Stomach (tissue), 8 donors: ENCODE measurements around the gene P2RX4. TPM values are rescaled to one million over a fixed set of nuclear protein-coding genes. Genes with fewer than 3 reads are reported as not detected.

ENCODE experiments used
- polyA plus RNA-seq, 3 donors: library from polyadenylated mRNA; stranded (reverse); fragments of 200-250 nt; gene quantifications; one replicate each; pipeline ENCODE4 v1.2.3, GENCODE V29; 2013
- total RNA-seq, 5 donors: library from RNA; depleted of rRNA; stranded (reverse); fragments of >200 nt; gene quantifications; one replicate each; pipeline versions ENCODE4 v1.1.0 to v1.2.3, GENCODE V29; 2014 to 2016
- donor health status: healthy with polysubstance abuse.
- donor health status: Bipolar disorder and iron deficiency.
- donor health status: healthy.

Gene P2RX4
- total and polyA plus RNA-seq, 8 donors, result 13.8 to 65.2 (median 26.4) TPM

Other genes with a start within 250 kb of the P2RX4 start
- gene HNF1A, start 231.6 kb upstream of the P2RX4 start, total RNA-seq, result 10 to 100 TPM in 2 of 5 donors, 1 to 10 TPM in 2, under 1 TPM in 1; 0.89 to 14.5 (median 7.0) TPM
- gene HNF1A, start 231.6 kb upstream of the P2RX4 start, polyA plus RNA-seq, result 1 to 10 TPM; 4.4 to 8.2 (median 4.8) TPM
- 10 to 100 TPM in 3 of 5 donors, 1 to 10 TPM in 2; 5.5 to 42.4 (median 17.4) TPM for gene C12orf43, start 193.6 kb upstream of the P2RX4 start, total RNA-seq
- 10 to 100 TPM in 1 of 3 donors, 1 to 10 TPM in 2; 8.1 to 18.3 (median 8.5) TPM for gene C12orf43, start 193.6 kb upstream of the P2RX4 start, polyA plus RNA-seq
- 10 to 100 TPM in 3 of 5 donors, not detected in 2; 19.3 to 35.0 (median 24.8) TPM for gene OASL, start 170.9 kb upstream of the P2RX4 start, total RNA-seq
- gene OASL, start 170.9 kb upstream of the P2RX4 start, polyA plus RNA-seq, result 10 to 100 TPM in 1 of 3 donors, 1 to 10 TPM in 2; 2.1 to 54.7 (median 4.5) TPM
- 1 to 10 TPM in 3 of 5 donors, not detected in 2; 1.3 to 2.2 (median 1.8) TPM for gene P2RX7, start 77.3 kb upstream of the P2RX4 start, total RNA-seq
- gene P2RX7, start 77.3 kb upstream of the P2RX4 start, polyA plus RNA-seq, result under 1 TPM; 0.31 to 0.60 (median 0.46) TPM
- gene CAMKK2, start 86.6 kb downstream of the P2RX4 start, total RNA-seq, result 10 to 100 TPM; 16.3 to 46.4 (median 35.3) TPM
- gene CAMKK2, start 86.6 kb downstream of the P2RX4 start, polyA plus RNA-seq, result 10 to 100 TPM; 14.9 to 22.4 (median 15.4) TPM
- gene ANAPC5, start 142.3 kb downstream of the P2RX4 start, total RNA-seq, result 100 to 1,000 TPM in 4 of 5 donors, 10 to 100 TPM in 1; 95.7 to 228 (median 157) TPM
- gene ANAPC5, start 142.3 kb downstream of the P2RX4 start, polyA plus RNA-seq, result 100 to 1,000 TPM in 2 of 3 donors, 10 to 100 TPM in 1; 81.2 to 108 (median 106) TPM
- 100 to 1,000 TPM in 1 of 5 donors, 10 to 100 TPM in 3, 1 to 10 TPM in 1; 9.8 to 258 (median 50.2) TPM for gene RNF34, start 190.0 kb downstream of the P2RX4 start, total RNA-seq
- gene RNF34, start 190.0 kb downstream of the P2RX4 start, polyA plus RNA-seq, result 10 to 100 TPM; 16.5 to 20.8 (median 20.2) TPM